GM04504 (cell line): ENCODE results near the gene HTR2B.
A peak's percentile ranks its signal among the peaks of the same experiment; 100 is the strongest.
"Not testable (repeated sequence)": the region's sequence is repeated elsewhere in the genome, so short reads cannot be mapped to it uniquely, and the experiment has no call there.

Experiments used
- DNase-seq: peaks from one replicate; pipeline ENCODE4 v3.0.0-alpha.2; 2012; ENCODE audit warnings: low read depth

HTR2B gene

DNA sequence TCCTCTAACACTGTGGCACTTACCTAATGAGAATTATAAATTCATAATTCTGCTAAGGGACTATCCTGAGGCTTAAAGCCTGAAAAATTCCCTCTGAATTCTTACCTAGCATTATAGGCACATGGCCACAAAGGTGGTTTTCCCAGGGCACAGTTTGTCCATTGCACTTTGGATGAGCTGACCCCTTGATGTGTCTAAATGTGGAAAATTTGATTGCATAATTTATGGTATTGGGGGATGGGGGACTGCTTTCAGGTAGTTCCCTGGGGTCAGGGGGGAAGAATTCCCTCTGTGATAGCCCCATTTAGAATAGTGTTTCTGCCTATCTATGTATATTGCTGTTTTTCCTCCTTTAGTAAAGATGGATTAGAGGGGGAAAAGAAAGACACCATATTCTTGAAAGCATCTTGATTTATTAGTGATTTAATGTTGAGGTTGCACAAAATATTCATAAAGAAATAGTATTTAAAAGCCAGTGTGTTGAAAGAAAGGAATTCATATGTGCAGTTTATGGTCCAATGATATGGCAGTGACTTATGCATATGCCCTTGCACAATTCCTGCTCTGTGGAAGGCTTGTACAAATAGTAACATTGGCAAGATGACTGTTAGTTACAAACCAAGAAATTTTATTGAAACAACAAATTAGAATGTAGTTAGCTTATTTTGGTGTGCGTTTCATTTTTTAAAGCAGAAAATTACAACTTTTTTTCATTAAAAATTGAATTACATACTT lies 8.7 kb upstream of the HTR2B start:
- no peak for DNase-seq

DNA sequence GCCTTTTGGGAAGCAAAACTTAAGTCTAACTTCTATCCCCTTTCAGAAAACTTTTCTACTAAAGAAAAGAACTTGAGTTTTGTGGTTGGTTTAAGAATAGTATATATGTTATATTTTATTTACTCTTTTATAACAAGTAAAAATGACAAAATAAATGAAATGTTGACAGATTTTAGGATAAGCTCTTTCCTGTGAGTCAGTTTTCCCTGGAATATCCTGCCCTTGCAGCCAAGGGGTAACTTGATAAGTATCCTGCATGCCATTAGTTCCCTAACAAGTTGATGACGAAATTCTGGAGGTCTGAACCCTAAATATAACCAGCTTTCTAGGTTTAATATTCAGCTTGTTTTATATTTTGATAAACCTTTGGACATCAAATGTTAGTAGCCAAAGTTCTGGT lies 7.3 kb upstream of the HTR2B start:
- no peak for DNase-seq

- DNase-seq = no peak
These were observed 5.7 kb upstream of the HTR2B start for GRCh38 chr2:231130336-231131056.

DNA sequence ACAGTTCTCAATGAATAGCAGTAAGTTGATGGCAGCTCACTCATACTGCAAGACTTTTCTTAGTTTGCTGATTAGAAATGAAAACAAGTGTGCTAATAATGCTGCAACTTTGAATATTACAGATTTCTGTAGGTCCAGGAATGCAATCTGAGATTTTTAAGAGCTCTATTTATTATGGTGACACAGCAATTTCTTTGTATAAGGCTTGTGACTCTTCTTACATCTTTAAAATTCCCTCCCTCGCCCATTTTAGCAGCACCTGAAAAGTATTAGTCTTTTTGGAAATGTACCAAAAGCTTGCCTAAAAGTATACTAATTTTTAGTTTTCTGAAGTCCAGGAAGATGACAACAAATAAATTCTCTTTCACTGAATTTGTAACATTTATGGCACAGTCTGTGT lies 4.4 kb upstream of the HTR2B start:
- DNase-seq = no peak

GRCh38 chr2:231128541-231128940 lies 3.7 kb upstream of the HTR2B start:
- DNase-seq = no peak

DNA sequence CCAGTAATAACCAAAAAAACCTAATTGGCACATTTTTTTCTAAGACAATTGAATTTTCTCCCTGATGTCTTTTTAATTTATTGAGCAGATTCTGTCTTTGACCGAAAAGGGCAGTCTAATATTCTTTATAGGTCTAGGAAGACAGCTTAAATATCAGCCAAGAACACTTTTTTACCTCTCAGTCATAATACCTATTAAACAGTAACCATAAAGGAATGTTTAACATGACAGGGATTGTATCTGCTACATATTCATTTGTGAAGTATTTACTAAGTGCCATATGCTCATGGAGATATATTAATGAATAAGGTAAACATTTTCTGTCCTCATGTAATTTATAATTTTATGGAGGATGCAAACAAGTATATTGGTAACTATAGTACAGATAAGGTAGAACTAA lies 3.1 kb upstream of the HTR2B start:
- DNase-seq = no peak

- no peak for DNase-seq
These were observed 2.6 kb upstream of the HTR2B start for GRCh38 chr2:231127480-231127879.

DNA sequence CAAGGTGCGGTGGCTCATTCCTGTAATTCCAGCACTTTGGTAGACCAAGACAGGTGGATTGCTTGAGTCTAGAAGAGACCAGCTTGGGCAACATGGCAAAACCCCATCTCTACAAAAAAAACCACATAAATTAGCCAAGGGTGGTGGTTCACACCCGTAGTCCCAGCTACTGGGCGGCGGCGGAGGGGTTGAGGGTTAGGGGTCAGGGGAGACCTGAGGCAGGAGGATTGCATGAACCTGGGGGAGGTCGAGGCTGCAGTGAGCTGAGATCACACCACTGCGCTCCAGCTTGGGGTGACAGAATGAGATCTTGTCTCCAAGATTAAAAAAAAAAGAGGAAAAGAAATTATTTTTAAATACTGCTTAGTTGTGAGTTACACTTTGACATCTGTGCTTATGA lies 1.3 kb upstream of the HTR2B start:
- no peak for DNase-seq

GRCh38 chr2:231123362-231123898 lies 1.4 kb downstream of the HTR2B start:
- no peak for DNase-seq

GRCh38 chr2:231118614-231118942 lies 6.3 kb downstream of the HTR2B start:
- no peak for DNase-seq

DNA sequence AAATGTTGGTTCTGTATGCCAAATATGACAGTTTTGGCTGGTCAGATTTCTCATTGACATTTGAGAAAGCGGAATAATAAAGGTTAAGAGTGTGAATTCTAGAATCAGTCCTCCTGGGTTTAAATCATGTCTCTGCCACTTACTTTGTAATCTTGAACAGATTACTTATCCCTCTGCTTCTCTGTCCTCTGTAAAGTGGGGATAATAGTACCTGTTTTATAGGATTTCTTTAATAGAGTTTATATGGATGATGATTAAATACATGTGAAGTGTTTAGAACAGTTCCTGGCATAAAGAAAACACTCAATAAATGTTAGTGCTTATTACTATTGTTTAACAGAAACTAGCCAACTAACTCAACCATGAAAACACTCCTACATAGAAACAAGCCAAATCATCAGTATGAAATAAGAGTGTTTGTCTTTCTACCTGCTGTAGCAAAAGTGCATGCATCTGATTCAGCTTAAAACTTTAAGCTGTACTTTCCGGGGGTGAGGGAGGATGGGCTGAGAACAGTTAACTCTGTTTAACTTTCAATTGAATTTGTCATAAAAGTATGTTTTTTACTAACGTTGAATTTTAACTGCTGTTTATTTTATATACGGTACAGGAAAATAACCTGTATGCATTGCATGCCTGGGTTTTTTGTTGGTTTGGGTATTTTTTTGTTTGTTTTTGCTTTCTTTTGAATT lies 6.8 kb downstream of the HTR2B start:
- no peak for DNase-seq

DNA sequence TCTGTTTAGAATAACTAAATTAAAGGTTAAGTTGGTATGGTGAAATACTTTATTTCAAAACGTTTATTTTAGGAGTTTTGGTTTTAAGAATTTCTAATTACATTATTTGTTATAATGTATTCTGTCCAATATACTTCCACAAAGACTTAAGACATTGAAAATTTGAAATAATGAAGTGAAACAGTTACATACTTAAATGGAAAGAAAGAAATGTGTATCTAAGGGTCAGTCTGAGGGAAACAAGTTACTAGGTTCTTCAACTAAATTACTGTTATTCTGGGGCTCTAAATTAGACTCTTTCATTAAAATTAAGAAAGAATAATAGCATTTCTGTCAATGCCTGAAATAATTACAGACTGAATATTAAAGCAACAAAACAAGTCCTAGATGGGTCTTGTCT lies 7.7 kb downstream of the HTR2B start:
- no peak for DNase-seq

GRCh38 chr2:231115651-231116050 lies 9.2 kb downstream of the HTR2B start:
- DNase-seq = no peak

DNA sequence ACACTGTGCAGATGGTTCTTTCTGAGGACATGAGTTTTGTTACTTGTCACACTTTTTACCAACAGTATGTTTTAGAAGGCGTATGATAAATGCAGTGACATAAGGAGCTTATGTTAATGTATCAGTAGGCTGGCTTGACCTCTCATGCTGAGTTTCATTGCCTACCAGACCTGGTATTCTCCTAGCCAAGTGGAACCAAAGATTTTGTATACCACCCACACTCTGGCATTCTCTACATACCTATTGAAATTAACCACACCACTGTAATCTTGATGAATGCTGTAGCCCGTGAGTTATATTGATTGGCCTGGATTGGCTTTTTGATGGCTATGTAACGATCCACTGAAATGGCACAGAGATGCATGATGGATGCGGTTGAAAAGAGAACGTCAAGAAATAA lies 11.4 kb downstream of the HTR2B start:
- DNase-seq = no peak

- DNase-seq = no peak
These were observed 12.9 kb downstream of the HTR2B start for GRCh38 chr2:231111987-231112386.

GRCh38 chr2:231110551-231110950 lies 14.3 kb downstream of the HTR2B start:
- no peak for DNase-seq

DNA sequence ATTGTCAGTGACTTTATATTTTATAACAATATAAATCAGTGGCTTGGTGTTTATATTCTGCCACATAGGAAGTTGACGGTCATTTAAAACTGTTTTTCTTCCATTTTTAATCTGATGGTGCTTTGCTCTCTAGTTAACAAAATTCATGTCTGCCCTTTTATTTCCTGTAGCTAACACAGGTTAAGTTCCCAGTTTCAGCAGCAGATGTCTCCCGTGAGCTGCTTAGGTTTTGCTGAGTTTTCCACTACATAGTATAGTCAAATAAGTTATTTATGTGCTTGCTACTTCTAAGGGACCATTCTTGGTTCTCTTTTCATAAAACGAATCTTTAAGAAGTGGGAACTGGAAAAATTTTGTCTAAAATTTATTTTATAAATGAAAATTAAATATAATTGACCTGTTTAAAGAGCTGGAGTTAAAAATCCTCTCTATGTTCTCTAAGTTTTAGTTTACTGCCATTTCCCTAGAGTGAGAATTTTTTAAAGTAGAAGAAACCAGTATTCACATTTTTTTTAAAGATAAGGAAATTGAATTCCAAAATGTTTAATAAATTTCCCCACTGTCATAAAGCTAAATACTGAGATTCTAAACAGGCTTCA lies 20.6 kb downstream of the HTR2B start:
- peak; percentile 43 for DNase-seq

GRCh38 chr2:231102772-231103171 lies 22.1 kb downstream of the HTR2B start:
- DNase-seq = no peak

DNA sequence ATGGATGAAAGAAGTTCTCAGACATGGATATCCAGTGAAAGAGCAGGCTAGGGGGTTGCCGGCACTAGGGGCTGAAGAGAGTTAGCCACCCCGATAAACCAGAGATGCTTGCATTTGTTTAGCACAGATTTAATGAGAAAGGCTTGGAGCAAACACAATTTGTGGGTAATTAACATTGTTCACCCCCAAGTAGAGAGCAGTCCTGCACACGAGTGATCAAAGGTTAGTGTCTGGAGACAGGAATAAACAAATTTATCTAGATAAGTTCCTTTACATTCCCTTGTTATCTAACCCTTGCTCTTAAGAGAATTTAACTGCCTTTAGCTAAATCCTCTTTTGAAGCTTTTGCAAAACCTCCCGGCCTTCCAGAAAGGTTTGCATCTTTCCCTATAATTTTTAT lies 23.9 kb downstream of the HTR2B start:
- no peak for DNase-seq

- not testable (repeated sequence) for DNase-seq
These were observed 24.5 kb downstream of the HTR2B start for GRCh38 chr2:231100321-231100720.

- no peak for DNase-seq
These were observed 24.9 kb downstream of the HTR2B start for GRCh38 chr2:231099918-231100317.

- DNase-seq = no peak
These were observed 30.0 kb downstream of the HTR2B start for GRCh38 chr2:231094736-231095346.
